GM18873 (cell line): ENCODE measurements around the gene GRPR.
"Not testable (repeated sequence)": the region's sequence is repeated elsewhere in the genome, so short reads cannot be mapped to it uniquely, and the experiment has no call there.

ENCODE experiments used
- ATAC-seq: cut with Tn5 transposase; IDR thresholded peaks from one replicate; pipeline ENCODE4 v1.9.1; 2021; ENCODE audit warnings: mild to moderate bottlenecking, moderate library complexity, moderate number of reproducible peaks; ENCODE audit not compliant: unreplicated experiment, low FRiP score

The GRPR gene

GRCh38 chrX:16136080-16136479 lies 12.7 kb downstream of the GRPR start:
- ATAC-seq, result no peak

- peak; percentile 81 for ATAC-seq
These were observed 14.2 kb downstream of the GRPR start for GRCh38 chrX:16137416-16138107.

GRCh38 chrX:16138108-16138427 lies 14.7 kb downstream of the GRPR start:
- peak; percentile 23 for ATAC-seq

GRCh38 chrX:16140448-16140847 lies 17.1 kb downstream of the GRPR start:
- ATAC-seq, result no peak

DNA sequence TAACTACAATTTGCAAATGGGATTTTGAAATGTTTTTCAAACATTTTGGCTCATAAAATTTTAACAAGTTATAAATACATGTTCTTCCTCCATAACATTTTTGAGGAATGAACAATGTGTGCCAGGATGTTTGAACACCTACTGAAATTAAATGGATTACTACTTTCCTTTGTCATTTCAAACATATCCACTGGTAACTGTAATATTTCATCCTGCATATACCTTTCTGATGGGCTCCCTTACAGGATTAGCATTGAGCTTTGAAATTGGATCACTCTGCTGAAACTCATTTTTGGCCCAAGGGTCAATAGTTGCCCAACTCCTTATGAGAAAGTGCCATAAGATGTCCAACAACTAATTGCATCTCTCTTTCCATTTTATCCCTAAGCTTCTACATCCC lies 17.6 kb downstream of the GRPR start:
- no peak for ATAC-seq

- no peak for ATAC-seq
These were observed 18.3 kb downstream of the GRPR start for GRCh38 chrX:16141422-16142245.

DNA sequence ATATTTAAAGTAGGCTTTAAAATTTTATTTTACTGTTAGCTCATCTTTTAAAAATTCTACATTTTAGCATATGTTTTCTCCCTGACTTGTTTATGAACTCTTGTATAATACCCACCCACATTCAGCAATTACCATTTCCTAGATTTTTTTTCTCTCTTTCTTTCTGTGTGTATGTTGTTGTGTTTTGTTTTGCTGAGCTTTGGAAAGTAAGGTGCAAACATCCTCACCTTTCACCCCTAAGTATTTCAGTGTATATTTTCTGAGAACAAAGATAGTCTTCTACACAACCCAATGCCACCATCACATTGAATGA lies 18.8 kb downstream of the GRPR start:
- no peak for ATAC-seq

GRCh38 chrX:16143968-16144367 lies 20.6 kb downstream of the GRPR start:
- ATAC-seq, result no peak

- ATAC-seq, result no peak
These were observed 21.1 kb downstream of the GRPR start for GRCh38 chrX:16144420-16144819.

DNA sequence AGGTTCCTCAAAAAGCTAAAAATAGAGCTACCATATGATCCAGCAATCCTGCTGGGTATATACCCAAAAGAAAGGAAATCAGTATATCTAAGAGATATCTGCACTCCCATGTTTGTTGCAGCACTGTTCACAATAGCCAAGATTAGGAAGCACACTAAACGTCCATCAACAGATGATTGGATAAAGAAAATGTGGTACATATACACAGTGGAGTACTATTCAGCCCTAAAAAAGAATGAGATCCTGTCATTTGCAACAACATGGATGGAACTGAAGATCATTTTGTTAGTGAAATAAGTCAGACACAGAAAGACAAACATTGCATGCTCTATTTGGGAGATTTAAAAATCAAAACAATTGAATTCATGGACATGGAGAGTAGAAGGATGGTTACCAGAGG lies 21.7 kb downstream of the GRPR start:
- ATAC-seq, result not testable (repeated sequence)

- ATAC-seq, result no peak
These were observed 22.3 kb downstream of the GRPR start for GRCh38 chrX:16145656-16146055.

DNA sequence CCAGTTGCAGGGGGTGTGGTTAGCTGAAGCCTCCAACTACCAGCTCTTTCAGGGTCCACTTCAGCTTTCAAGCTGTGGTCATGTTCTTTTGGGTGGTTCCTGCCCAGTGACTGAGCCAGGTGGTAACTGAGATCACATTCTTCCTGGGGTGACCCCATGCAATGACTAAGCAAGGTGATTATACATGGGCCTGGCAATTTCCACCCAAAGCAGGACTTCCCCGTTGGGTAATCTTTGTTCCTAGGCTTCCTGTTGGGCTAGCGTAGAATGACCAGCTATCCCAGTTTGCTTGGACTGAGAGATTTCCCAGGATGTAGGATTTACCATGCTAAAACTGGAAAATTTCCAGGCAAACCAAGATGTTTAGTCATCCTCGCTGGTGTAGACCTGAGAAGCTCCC lies 25.5 kb downstream of the GRPR start:
- ATAC-seq, result no peak

DNA sequence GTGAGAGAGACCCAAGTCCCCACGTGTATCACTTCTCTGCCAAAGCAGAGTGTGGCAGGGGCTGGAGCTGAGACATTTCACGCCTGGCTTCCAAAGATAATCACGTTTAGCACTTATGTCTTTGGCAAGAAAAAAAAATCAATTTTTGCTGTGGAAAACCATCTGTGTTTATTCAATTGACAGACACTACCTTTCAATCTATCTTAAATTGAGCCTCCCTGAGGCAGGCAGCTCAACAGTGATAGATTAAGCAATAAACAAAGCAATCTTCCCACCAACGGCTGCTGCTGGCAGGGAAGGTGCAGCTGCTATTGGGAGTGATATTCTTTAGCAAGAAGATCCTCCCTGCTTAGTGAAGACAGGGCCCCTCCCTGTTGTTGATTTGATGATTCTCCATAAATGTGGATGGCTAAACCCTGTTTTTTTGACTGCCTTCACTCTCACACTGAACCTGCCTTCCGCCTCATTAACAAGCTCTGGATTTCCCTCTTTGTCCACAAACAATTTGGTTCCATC lies 32.3 kb downstream of the GRPR start:
- ATAC-seq, result no peak

- no peak for ATAC-seq
These were observed 33.4 kb downstream of the GRPR start for GRCh38 chrX:16156692-16157331.

- ATAC-seq, result no peak
These were observed 37.4 kb downstream of the GRPR start for GRCh38 chrX:16160729-16161128.

GRCh38 chrX:16161173-16161572 lies 37.8 kb downstream of the GRPR start:
- ATAC-seq, result not testable (repeated sequence)

DNA sequence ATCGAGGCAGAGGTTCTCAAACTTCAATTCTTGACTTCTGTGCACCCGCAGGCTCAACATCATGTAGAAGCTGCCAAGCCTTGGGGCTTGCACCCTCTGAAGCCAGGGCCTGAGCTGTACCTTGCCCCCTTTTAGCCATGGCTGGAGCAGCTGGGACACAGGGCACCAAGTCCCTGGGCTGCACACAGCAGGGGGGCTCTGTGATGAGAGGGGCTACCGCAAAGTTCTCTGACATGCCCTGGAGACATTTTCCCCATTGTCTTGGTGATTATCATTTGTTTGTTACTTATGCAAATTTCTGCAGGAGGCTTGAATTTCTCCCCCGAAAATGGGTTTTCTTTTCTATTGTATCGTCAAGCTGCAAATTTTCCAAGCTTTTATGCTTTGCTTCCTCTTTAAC lies 39.0 kb downstream of the GRPR start:
- ATAC-seq, result no peak

DNA sequence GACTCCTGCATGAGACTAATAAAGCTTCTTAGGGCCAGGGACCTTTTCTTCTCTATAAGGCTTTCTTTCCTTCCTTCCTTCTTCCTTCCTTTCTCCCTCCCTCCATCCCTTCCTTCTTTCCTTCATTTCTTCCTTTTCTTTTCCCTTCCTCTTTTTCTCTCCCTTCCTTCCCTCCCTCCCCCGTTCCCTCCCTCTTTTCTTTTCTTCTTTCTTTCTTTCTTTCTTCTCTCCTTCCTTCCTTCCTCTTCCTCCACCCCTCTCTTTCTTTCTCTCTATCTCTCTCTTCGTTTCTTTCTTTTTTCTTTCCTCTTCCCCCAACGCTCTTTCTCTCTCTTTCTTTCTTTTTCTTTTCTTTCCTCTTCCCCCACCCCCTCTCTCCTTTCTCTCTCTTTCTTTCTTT lies 41.4 kb downstream of the GRPR start:
- no peak for ATAC-seq

- no peak for ATAC-seq
These were observed 43.8 kb downstream of the GRPR start, which contains the start of gene MAGEB17 for GRCh38 chrX:16167181-16167580. TSS of gene MAGEB17 (plus strand) at chrX:16167481. CDS start at chrX:16170383, 2,902 bp downstream.

GRCh38 chrX:16171039-16171438 lies 47.7 kb downstream of the GRPR start:
- no peak for ATAC-seq

GRCh38 chrX:16171944-16172343 lies 48.6 kb downstream of the GRPR start:
- ATAC-seq, result no peak
